Kidney epithelial cell (primary cell): ENCODE measurements around the gene PHLDA2. TPM values are rescaled to one million over a fixed set of nuclear protein-coding genes. Genes with fewer than 3 reads are reported as not detected.

Experiments
- DNase-seq: peaks from one replicate; pipeline ENCODE4 v3.0.0-alpha.2; 2010; ENCODE audit warnings: low read depth
- H3K27me3 ChIP-seq: 2 replicates; pipeline ENCODE4 v1.6.0; 2011; ENCODE audit warnings: low read length; ENCODE audit not compliant: control insufficient read depth, insufficient read depth
- H3K36me3 ChIP-seq: 2 replicates; pipeline ENCODE4 v1.5.1; 2011; ENCODE audit warnings: low read length; ENCODE audit not compliant: control insufficient read depth, insufficient read depth
- H3K4me3 ChIP-seq: 2 replicates; pipeline ENCODE4 v1.5.1; 2011; ENCODE audit warnings: low read depth, mild to moderate bottlenecking, control low read depth, low read length
- CTCF ChIP-seq: IDR thresholded peaks from 2 replicates; pipeline ENCODE4 v1.5.1; 2011; ENCODE audit warnings: mild to moderate bottlenecking, moderate library complexity, low read length, control low read depth, inconsistent platforms; ENCODE audit not compliant: insufficient read depth, poor library complexity, severe bottlenecking
- total RNA-seq: library from RNA; depleted of rRNA; stranded (reverse); fragments of >200 nt; gene quantifications from 2 replicates; pipeline ENCODE4 v1.2.3, GENCODE V29; 2015

The PHLDA2 gene
- total RNA-seq, 1 donor from 2014 or later: 32.8 TPM

DNA sequence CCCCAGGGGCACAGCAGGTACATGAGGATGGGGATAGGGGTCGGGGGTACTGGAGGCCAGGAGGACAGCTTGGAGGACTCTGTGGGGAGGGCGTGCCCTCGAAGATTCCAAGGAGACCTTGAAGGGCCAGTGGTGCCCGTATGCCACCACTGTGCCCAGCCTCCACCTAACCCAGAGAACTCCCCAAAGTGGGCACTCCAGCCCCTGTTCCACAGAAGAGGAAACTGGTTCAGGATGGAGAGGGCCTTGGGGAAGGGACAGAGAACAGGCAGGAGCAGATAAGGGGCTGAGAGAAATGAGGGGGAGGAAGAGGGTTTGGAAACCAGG lies 2.2 kb upstream of the PHLDA2 start:
- no peak for TF ChIP-seq CTCF
- no peak for DNase-seq
- H3K4me3 ChIP-seq: no peak overlapping the region
- H3K36me3 ChIP-seq: no peaks in the 10 kb centered on the region
- H3K27me3 ChIP-seq: no peaks in the 10 kb centered on the region

- no peaks in the 10 kb centered on the region for H3K36me3 ChIP-seq
- no peak for DNase-seq
- peak overlapping the region; percentile 67 for H3K4me3 ChIP-seq
- H3K27me3 ChIP-seq: no peaks in the 10 kb centered on the region
- TF ChIP-seq CTCF: peak; percentile 94
These were observed 1.6 kb upstream of the PHLDA2 start for GRCh38 chr11:2930704-2931419.

- no peak for TF ChIP-seq CTCF
- peak overlapping the region; percentile 67 for H3K4me3 ChIP-seq
- no peak for DNase-seq
- H3K27me3 ChIP-seq: no peaks in the 10 kb centered on the region
- H3K36me3 ChIP-seq: no peaks in the 10 kb centered on the region
These were observed 907 bp upstream of the PHLDA2 start for GRCh38 chr11:2929950-2930703.

DNA sequence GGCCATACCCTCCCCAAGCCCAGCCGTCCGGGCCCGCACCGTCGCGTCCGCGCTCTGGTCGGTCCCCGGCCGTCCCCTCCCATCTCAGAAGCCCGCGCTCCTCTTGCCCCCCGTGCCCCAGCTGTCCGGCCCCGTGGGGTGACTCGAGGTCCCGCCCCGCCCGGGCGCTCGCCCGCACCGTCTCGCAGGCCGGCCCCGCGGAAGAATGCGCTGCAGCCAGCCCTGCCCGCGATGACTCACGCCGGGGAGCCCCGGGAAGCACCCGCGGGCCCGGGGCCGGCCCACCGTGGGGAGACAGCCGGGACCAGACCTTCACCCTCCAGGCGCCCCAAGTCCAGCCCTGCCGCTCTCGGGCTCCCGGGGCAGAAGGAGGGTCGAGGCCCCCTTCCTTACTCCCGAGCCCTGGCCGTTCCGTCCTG lies 320 bp upstream of the PHLDA2 start:
- Histone ChIP-seq H3K4me3 (peak overlapping the region; percentile 67), H3K36me3 (no peaks in the 10 kb centered on the region), H3K27me3 (no peaks in the 10 kb centered on the region)
- DNase-seq: no peak
- TF ChIP-seq CTCF: no peak

GRCh38 chr11:2927851-2928604 lies 1.2 kb downstream of the PHLDA2 start:
- no peak for TF ChIP-seq CTCF
- no peaks in the 10 kb centered on the region for H3K27me3 ChIP-seq
- H3K4me3 ChIP-seq: peak overlapping the region; percentile 67
- H3K36me3 ChIP-seq: no peaks in the 10 kb centered on the region
- DNase-seq: no peak
